ENCODE measurements around the gene ISG20L2.

ISG20L2 gene

GRCh38 chr1:156745881-156746280 lies 17.3 kb upstream of the ISG20L2 start:
- H3K9ac ChIP-seq (ENCODE audit: low read length), result no peak overlapping the region

GRCh38 chr1:156744786-156745419 lies 16.3 kb upstream of the ISG20L2 start:
- H3K9ac ChIP-seq (ENCODE audit: low read length), result no peak overlapping the region

More at GRCh38 chr1:156745881-156746280, 17.3 kb upstream of the ISG20L2 start:
- no peak overlapping the region for H3K4me2 ChIP-seq (ENCODE audit: low read depth, low read length)
- no peaks in the 10 kb centered on the region for H3K9me3 ChIP-seq (replicated peaks; ENCODE audit: insufficient read depth, low read length)
- no peaks in the 10 kb centered on the region for H3K36me3 ChIP-seq (replicated peaks; ENCODE audit: insufficient read depth, low read length)
- H3K79me2 ChIP-seq (ENCODE audit: low read length), result peaks cover 77% of the 10 kb centered on the region
- H3K27ac ChIP-seq (ENCODE audit: low read length), result no peak overlapping the region
- no peak overlapping the region for H2AFZ ChIP-seq (ENCODE audit: low read length)
- H3K4me1 ChIP-seq (ENCODE audit: low read length), result peaks cover 55% of the 10 kb centered on the region
- H3K9me2 ChIP-seq (replicated peaks; ENCODE audit: insufficient read depth, low read length), result no peaks in the 10 kb centered on the region
- no peak overlapping the region for H3K4me3 ChIP-seq (ENCODE audit: low read length)
- TF ChIP-seq EZH2 (optimal IDR thresholded peaks at IDR 0.05; ENCODE audit: low read depth, low read length), result no peak
- TF ChIP-seq EZH2phosphoT487 (IDR thresholded peaks at IDR 0.05; ENCODE audit: low read length), result no peak
- no peak for TF ChIP-seq CTCF (IDR thresholded peaks at IDR 0.05; ENCODE audit: low read length)
- no peaks in the 10 kb centered on the region for H4K20me1 ChIP-seq (ENCODE audit: insufficient read depth, low read length)
- peaks cover 72% of the 10 kb centered on the region for H3F3A ChIP-seq (ENCODE audit: insufficient read depth, low read length)
- H3K27me3 ChIP-seq (replicated peaks; ENCODE audit: insufficient read depth, low read length), result no peaks in the 10 kb centered on the region
- DNase-seq, result no peak

GRCh38 chr1:156744344-156744743 lies 15.8 kb upstream of the ISG20L2 start:
- TF ChIP-seq EZH2 (optimal IDR thresholded peaks at IDR 0.05; ENCODE audit: low read depth, low read length) (no peak), CTCF (IDR thresholded peaks at IDR 0.05; ENCODE audit: low read length) (no peak), EZH2phosphoT487 (IDR thresholded peaks at IDR 0.05; ENCODE audit: low read length) (no peak)
- peaks cover 53% of the 10 kb centered on the region for H3K4me1 ChIP-seq (ENCODE audit: low read length)
- H3K9me2 ChIP-seq (replicated peaks; ENCODE audit: insufficient read depth, low read length), result no peaks in the 10 kb centered on the region
- DNase-seq, result no peak
- no peaks in the 10 kb centered on the region for H3K27me3 ChIP-seq (replicated peaks; ENCODE audit: insufficient read depth, low read length)
- peaks cover 72% of the 10 kb centered on the region for H3F3A ChIP-seq (ENCODE audit: insufficient read depth, low read length)
- H2AFZ ChIP-seq (ENCODE audit: low read length), result no peak overlapping the region
- peaks cover 69% of the 10 kb centered on the region for H3K79me2 ChIP-seq (ENCODE audit: low read length)
- H4K20me1 ChIP-seq (ENCODE audit: insufficient read depth, low read length), result no peaks in the 10 kb centered on the region
- H3K4me3 ChIP-seq (ENCODE audit: low read length), result no peak overlapping the region
- no peak overlapping the region for H3K9ac ChIP-seq (ENCODE audit: low read length)
- no peak overlapping the region for H3K27ac ChIP-seq (ENCODE audit: low read length)
- no peaks in the 10 kb centered on the region for H3K36me3 ChIP-seq (replicated peaks; ENCODE audit: insufficient read depth, low read length)
- H3K9me3 ChIP-seq (replicated peaks; ENCODE audit: insufficient read depth, low read length), result no peaks in the 10 kb centered on the region
- H3K4me2 ChIP-seq (ENCODE audit: low read depth, low read length), result no peak overlapping the region

More at GRCh38 chr1:156744786-156745419, 16.3 kb upstream of the ISG20L2 start:
- no peaks in the 10 kb centered on the region for H4K20me1 ChIP-seq (ENCODE audit: insufficient read depth, low read length)
- H3K9me2 ChIP-seq (replicated peaks; ENCODE audit: insufficient read depth, low read length), result no peaks in the 10 kb centered on the region
- no peaks in the 10 kb centered on the region for H3K27me3 ChIP-seq (replicated peaks; ENCODE audit: insufficient read depth, low read length)
- no peak overlapping the region for H3K4me2 ChIP-seq (ENCODE audit: low read depth, low read length)
- TF ChIP-seq EZH2 (optimal IDR thresholded peaks at IDR 0.05; ENCODE audit: low read depth, low read length) (no peak), EZH2phosphoT487 (IDR thresholded peaks at IDR 0.05; ENCODE audit: low read length) (no peak), CTCF (IDR thresholded peaks at IDR 0.05; ENCODE audit: low read length) (no peak)
- H3K36me3 ChIP-seq (replicated peaks; ENCODE audit: insufficient read depth, low read length), result no peaks in the 10 kb centered on the region
- H2AFZ ChIP-seq (ENCODE audit: low read length), result no peak overlapping the region
- H3K9me3 ChIP-seq (replicated peaks; ENCODE audit: insufficient read depth, low read length), result no peaks in the 10 kb centered on the region
- peaks cover 72% of the 10 kb centered on the region for H3F3A ChIP-seq (ENCODE audit: insufficient read depth, low read length)
- peaks cover 55% of the 10 kb centered on the region for H3K4me1 ChIP-seq (ENCODE audit: low read length)
- peaks cover 69% of the 10 kb centered on the region for H3K79me2 ChIP-seq (ENCODE audit: low read length)
- no peak overlapping the region for H3K4me3 ChIP-seq (ENCODE audit: low read length)
- H3K27ac ChIP-seq (ENCODE audit: low read length), result no peak overlapping the region
- DNase-seq, result no peak

Data from MM.1S (cell line).